ENCODE data around the gene CTXN3.
"Not testable (repeated sequence)": the region's sequence is repeated elsewhere in the genome, so short reads cannot be mapped to it uniquely, and the experiment has no call there.

The CTXN3 gene

DNA sequence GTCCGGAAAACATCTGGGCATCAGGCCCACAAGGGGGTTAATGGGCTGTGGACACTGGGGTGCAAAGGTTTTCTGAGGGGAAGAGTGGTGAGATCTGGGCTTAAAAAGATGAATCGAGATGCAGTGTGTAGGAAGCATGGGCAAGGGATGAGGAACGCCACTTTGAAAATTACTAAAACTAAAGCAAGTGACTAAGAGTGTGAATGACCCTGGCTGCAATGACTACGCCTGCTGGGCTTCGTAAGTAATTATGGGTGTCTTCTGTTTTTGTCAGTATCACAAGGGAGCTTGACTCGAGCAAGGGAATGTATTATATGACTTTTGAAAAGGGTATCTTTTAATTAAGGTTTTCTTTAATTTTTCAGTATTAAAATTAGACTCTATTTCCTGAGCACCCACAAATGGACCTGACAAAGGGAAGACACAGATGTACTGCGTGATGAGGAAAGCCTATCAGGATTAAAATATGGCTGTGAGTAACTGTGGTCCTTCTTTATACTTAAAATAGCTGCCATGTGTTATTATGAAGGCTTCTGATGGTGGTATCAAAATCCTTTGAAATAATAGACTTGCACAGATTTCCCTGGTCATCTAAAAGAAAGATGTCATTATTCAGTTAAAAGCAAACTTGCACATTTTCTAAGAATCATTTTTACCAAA, 4.2 kb downstream of the CTXN3 start:
- DNase-seq: no peak

DNA sequence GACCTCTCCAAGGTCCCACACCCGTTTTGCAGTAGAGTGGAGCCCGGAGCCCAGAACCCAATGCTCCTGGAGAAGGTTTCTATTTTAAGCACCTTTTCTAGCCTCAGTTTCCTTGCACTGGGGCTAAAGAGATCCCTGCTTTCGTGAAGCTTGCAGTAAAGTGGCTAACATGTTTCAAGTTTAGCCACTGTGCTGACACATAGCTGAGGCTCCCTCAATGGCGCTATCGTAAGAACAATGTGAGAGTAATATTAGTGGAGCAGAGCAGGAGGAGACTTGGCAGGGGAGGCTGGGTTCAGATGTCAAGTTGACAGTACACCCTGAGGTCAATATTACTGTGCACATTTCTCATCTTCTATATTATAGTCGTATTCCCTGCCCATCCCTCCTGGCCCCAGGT, 7.9 kb downstream of the CTXN3 start:
- no peak for DNase-seq

DNA sequence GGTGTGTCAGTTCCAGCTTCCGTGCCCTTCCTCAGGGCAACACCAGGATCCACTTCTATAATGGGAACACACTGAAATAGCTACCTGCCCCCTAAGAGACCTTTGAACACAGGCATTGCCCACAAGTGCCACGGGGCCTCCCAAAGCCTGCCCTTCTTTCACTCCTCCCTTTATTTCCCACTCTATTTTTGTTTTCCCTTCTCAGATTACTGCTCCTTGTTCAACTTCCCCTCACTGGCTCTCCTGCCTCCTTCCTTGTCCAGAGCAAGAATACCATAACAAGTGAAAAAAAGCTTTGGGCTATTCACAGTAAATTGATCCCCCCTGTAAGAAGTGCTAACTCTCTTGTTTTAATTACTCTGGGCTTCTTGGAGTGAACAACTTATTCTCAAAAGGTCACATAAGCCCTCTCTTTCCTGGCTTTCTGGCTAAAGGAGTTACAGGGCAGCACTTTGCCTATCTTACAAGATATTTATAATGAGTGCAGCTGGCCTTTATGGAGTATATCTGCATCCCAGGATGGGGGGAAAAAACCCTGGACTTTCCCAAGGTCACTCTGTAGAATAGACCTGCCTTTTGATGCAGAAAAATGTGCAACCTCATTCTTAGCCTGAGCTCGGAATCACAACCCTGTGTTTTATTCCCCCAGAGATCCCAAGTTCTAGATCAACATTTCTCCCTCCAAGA, 11.3 kb downstream of the CTXN3 start:
- DNase-seq: peak; percentile 8

- no peak for DNase-seq
These were observed 15.2 kb downstream of the CTXN3 start for GRCh38 chr5:127664093-127664492.

DNA sequence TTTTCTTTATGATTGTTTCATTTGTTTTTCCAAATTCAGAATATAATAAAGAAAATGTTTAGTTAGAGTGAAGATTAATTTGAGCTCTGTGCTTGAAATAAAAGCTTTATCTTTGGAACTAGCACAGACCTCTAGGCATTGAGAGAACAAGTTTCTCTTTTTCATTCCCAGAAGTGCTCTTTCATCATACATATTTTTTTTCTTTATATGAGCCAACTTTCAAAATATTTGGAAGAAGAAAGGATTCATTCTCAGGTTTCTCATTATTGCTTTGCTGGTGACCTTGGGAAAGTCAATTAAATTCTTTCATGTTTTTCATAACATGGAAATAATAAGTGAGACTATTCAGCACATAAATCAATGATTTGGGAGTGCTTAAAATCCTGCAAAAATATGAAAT, 16.8 kb downstream of the CTXN3 start:
- no peak for DNase-seq

- no peak for DNase-seq
These were observed 17.3 kb downstream of the CTXN3 start for GRCh38 chr5:127666043-127666716.

- DNase-seq: no peak
These were observed 19.0 kb downstream of the CTXN3 start for GRCh38 chr5:127667926-127668325.

- DNase-seq: no peak
These were observed 22.3 kb downstream of the CTXN3 start for GRCh38 chr5:127671218-127671617.

- DNase-seq: no peak
These were observed 24.4 kb downstream of the CTXN3 start for GRCh38 chr5:127673117-127673800.

- DNase-seq: not testable (repeated sequence)
These were observed 28.1 kb downstream of the CTXN3 start for GRCh38 chr5:127676951-127677350.

GRCh38 chr5:127679691-127680330, 30.9 kb downstream of the CTXN3 start:
- DNase-seq: not testable (repeated sequence)

GRCh38 chr5:127680595-127680994, 31.7 kb downstream of the CTXN3 start:
- DNase-seq: no peak

GRCh38 chr5:127683008-127683407, 34.1 kb downstream of the CTXN3 start:
- DNase-seq: no peak

- no peak for DNase-seq
These were observed 36.0 kb downstream of the CTXN3 start for GRCh38 chr5:127684726-127685467.

GRCh38 chr5:127685662-127686061, 36.8 kb downstream of the CTXN3 start:
- no peak for DNase-seq

DNA sequence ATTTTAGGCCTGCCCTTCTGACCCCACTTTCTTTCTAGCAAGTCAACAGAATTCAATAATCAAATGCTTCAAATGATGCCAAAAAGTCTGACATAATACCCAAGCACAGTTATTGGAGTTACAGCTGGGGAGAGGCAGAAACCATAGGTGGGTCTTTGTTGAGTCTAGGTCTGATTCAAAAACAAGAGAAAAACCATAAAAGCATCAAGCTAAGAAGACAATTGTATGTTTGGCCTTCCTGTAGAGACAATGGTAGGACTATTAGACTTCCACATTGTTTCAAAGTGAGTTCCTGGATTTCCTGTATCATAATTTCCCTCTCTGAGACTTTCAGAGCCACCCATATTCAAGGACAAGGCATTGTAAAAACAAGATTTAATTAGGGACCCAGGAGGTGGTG, 37.5 kb downstream of the CTXN3 start:
- DNase-seq: no peak

- no peak for DNase-seq
These were observed 45.8 kb downstream of the CTXN3 start for GRCh38 chr5:127694518-127695171.

DNA sequence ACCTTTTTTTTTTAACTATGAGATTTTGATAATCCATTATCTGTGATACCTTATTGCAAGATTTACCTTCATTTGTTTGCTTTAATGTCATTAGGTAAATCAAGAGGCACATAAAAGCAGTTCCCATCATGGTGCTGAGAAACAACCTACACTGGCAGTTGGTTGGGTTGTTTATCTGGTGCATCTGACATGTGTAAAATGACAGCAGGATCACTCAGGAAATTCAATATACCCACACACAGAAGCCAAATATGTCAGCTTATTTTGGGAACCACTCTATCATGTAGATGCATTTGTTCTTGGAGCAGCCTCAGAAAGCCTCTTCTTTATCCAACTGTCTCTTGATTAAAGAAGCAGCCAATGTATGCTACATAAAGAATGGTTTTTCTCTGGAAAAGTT, 46.5 kb downstream of the CTXN3 start:
- DNase-seq: no peak

GRCh38 chr5:127696683-127697082, 47.8 kb downstream of the CTXN3 start:
- no peak for DNase-seq

- no peak for DNase-seq
These were observed 49.2 kb downstream of the CTXN3 start for GRCh38 chr5:127697894-127698600.

- no peak for DNase-seq
These were observed 50.5 kb downstream of the CTXN3 start for GRCh38 chr5:127699416-127699815.
